Stimulated activated CD4-positive, alpha-beta T cell treated with anti-CD3 and anti-CD28 coated beads, Interleukin-4, amount 100 ng/mL, for 1 hour (primary cell): ENCODE results near the gene INSC.
A peak's percentile ranks its signal among the peaks of the same experiment; 100 is the strongest.
"Not testable (repeated sequence)": the region's sequence is repeated elsewhere in the genome, so short reads cannot be mapped to it uniquely, and the experiment has no call there.

ENCODE experiments used
- DNase-seq: peaks from one replicate; pipeline ENCODE4 v3.0.0-alpha.2; 2020

Gene INSC, protein sequence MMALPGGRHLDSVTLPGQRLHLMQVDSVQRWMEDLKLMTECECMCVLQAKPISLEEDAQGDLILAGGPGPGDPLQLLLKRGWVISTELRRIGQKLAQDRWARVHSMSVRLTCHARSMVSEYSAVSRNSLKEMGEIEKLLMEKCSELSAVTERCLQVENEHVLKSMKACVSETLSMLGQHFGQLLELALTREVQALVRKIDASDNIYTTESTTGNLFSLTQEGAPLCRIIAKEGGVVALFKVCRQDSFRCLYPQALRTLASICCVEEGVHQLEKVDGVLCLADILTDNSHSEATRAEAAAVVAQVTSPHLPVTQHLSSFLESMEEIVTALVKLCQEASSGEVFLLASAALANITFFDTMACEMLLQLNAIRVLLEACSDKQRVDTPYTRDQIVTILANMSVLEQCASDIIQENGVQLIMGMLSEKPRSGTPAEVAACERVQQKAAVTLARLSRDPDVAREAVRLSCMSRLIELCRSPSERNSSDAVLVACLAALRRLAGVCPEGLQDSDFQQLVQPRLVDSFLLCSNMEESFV

DNA sequence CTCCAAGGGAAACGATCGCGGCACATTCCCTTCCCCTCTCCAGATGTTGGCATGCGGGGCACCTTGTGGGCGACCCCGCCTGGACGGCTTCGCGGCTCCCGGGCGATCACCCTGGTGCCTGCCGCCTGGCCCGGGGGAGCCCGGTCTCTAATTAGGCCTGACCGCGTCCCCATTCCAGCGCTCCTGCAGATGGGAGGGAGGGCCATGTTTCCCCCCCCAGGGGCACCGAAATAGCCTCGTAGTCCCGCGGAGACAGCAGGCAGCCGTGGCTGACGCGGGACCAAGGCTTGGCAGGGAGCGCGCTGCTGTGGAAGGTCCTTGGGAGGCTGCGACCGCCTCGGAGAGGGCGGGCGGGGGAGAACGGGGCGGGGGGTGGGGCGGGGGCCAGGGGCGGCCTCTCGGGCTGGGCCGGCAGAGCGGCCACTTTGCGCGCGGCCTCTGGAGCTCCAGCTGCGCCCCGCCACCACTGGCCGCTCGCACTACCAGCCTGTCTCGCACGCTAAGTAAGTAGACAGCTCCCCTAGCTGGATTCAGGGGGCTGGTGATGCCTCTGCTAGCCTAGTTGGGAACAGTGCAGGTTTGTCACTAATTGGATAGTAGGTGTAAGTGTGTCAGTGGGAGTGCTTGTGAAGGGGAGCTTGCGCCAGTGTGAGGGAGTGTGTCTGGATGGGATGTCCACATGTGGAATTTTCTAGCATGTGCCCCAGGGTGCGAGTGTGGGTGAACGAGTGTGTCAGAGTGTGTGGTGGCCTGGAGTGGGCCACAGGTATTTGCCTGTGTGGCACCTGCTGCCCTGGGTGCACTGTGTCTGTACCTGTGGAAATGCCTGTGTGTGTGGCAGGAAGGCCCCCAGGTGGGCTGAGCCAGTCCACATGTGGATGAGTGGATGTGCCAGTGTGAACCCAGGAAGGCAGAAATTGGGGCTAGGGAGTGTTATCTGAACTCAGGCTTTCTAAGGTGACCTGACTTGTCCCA, at the start of gene INSC:
INSC (plus strand) TSS at position 423 of the 975 bp plus-strand sequence. CDS start 34,252 bp downstream, outside the sequence.
- DNase-seq: no peak

DNA sequence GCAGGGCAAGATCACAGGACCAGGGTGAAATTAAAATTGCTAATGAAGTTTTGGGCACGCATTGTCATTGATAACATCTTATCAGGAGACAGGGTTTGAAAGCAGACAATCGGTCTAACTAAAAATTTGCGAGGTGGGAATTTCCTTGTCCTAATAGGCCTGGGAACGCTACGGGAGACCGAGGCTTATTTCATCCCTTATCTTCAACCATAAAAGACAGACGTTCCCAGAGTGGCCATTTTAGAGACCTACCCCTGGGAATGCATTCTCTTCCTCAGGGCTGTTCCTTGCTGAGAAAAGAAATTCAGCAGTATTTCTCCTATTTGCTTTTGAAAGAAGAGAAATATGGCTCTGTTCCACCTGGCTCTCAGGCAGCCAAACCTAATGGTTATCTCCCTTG, 45.0 kb upstream of the INSC start:
- not testable (repeated sequence) for DNase-seq

DNA sequence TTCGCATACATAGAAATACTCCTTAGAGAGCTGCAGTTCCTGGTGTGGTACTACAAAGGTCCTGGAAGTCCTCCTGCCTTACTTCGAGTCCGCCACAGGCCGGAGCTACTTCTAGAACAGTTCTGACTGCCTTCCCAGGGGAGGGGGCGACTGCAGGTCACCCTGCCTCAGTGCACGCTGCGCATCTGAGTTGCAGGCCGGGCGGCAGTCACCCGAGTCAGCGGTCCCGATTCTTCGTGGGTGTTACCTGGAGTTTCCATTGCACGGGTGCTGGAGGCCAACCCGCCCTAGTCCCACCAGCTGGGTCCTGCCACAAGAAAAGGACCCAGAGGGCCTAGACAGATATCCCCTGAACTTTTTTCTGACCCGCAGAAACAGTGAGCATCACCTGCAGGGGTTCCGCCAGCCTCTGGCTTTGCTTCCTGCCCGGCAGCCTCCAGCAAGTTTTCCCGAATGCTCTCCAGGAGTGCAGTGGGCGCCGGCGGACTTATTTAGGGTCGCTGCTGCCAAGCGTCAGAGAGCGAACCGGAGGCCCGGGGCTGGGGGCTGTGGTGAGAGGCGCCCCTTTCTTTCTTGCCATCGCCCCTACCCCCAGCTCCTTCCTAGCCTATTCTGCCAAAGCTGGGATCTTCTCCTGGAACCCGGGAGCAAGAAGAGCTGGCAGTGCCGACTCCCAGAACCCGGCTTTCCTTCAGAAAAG, 43.0 kb upstream of the INSC start:
- no peak for DNase-seq

DNA sequence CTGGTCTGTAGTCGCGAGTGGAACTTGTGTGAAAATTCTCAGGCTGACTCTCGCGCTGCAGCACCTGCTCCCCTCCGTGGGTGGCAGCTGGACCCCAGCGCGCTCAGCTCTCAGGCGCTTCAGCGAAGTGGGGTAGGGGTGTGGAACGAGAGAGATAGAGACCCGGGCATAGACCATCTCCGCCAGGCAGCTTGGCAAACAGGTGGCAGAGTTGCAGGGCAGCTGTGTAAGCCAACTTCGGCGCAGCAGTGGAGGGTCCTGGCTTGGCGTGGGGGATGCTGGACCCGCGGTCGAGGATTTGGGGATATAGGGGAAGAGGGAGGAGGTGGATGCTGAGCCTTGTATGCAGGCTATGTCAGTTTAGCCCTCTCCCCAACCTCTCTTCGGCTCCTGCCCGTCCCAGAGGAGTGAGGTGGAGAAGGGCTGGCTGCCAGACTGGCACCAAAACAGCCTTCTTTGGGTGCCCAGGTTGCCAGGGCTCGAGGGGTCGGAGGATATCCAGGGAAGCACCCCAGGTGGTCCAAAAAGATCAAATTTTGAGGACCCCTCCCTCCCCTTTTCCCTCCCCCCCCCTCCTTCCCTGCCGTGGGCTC, 42.1 kb upstream of the INSC start:
- no peak for DNase-seq

DNA sequence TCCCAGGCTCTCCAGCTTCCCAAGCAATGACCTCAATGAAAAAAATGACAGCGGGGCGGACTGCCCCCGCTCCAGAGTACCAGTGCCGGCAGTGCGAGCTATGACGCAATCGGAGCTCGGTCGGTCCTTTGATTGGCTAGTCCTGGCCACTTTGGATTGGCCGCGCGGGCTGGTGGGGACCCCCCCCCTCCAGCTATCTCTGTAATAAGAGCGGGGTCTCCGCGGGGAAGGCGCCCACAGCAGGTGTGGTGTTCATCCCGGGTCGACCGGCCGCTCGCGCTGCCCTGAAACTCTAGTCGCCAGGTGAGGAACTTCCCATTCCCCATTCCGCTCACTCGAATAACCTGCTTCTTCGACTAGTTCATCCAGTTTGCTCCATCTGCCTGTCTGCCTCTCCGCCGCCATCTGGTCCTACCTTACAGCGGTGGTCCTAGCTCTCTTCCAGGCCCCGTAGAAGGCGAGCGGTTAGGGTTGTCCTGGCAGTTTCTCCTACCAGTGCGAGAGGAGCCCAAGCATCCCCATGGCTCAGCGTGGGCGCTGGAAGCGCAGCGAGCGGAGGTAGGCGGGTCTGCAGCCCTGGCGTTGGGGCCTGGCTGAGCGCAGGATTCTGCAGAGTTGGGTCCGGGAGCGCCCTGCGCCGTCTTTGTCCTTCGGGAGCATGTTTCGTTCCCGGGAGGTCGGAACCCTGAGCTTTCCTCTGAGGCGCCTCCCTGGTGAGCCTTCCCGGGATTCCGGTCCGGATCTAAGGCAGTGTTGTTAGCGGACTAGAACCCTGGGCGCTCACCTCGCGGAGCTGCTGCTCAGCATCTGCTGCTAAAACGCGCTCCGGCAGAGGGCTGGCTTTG, 41.1 kb upstream of the INSC start, which contains the start of gene CALCB:
CALCB (plus strand) TSS at position 233 of the 845 bp plus-strand sequence. CDS start 1,126 bp downstream, outside the sequence.
- peak; percentile 40 for DNase-seq

DNA sequence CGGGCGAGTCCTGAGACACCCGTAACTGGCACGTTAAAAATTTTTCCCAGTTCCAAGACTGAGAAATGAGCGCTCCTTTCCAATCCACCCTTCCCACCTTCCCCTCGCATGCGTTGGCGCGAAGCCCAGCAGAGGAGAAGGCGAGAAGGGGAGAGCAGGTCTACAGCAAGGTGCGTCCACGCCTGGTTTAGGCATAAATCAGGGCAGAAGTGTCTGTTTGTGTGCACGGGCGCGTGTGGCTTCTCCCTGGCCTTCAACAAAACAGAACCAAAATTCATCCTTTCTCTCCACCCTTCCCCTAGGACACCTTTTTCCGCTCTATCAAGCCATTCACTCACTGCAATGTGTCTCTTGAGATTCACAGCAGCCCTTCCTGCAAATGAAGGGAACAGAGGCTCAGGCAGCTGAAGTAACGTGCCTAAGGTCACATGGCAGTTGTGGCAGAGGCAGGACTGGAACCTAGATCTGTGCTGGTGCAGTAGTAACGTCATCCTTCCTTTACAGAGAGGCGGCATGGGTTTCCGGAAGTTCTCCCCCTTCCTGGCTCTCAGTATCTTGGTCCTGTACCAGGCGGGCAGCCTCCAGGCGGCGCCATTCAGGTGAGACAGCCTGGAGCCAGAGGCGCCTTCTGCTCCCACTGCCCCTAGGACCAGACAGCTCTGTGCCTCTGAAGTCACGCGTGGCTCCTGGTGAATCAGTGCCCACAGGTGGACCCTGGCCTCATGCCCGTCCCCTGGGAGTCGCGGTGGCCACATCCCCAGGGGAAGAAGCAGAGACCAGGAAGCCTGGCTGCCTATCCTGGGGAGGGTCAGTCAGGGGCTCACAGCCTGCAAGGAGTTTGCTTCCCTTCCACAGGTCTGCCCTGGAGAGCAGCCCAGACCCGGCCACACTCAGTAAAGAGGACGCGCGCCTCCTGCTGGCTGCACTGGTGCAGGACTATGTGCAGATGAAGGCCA, 40.2 kb upstream of the INSC start:
- DNase-seq: peak; percentile 91

DNA sequence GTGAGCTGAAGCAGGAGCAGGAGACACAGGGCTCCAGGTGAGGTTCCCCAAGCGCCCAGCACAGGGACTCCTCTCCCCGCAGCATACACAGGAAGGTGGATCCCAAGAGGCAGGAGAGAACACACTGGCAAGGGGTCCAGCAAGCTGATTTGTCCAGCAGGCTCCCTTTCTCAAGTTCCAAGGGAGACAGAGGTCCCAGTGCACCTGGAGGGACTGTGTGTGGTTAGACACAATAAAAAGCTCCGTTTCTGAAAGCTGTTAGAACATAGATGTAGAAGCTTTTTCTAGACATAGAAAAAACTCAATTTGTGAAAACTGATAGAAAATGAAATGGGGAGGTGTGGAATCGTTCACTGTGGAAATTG, 39.6 kb upstream of the INSC start:
- DNase-seq: no peak

DNA sequence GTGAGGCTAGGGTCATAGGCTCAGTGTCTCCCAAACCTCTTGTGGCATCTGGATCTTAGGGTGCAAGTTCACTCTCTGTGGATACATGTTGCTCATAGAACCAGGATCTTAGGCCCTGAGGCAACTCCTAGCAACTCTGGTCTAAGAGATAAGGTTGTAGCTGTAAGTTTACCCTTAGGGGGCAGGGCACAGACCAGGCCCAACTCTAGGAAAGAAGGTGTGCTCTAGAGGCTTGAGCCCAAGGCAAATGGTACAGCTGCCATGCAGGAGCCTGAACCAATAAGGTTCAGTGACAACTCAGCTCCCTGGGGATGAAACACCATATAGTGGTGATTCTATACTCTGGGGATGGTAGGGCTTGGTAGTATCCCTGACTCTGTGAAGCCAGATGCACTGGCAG, 23.5 kb upstream of the INSC start:
- DNase-seq: no peak

DNA sequence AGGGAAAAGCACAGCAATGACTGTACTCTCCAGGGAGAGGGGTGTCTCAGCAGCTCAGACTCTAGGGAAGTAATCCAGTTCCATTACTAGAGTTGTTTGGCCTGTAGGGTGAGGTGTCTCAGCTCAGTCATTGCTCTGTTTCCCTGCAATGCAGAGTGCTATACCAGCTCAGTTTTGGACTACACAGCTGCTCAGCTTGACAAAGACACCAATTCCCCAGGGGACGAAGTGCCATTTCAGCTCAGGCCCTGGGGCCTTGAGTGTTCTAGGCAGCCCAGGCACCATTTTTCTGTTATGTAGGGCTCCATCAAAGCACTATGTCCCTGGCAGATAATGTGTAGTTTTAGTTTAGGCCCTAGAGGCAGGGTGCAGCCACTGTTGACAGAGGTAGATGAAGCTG, 23.1 kb upstream of the INSC start:
- no peak for DNase-seq

DNA sequence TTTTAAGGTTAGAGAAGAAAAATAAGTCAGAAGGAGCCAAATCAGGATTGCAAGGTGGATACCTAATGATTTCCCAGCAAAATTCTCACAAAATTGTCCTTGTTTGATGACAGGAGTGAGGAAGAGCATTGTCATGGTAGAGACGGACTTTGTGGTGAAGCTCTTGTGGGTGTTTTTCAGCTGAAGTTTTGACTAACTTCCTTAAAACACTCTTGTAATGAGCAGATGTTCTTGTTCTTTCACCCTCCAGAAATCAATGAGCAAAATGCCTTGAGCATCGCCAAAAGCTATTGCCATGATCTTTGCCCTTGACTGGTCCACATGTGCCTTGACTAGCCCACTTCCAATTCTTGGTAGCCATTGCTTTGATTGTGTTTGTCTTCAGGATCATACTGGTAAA, 21.3 kb upstream of the INSC start:
- no peak for DNase-seq

DNA sequence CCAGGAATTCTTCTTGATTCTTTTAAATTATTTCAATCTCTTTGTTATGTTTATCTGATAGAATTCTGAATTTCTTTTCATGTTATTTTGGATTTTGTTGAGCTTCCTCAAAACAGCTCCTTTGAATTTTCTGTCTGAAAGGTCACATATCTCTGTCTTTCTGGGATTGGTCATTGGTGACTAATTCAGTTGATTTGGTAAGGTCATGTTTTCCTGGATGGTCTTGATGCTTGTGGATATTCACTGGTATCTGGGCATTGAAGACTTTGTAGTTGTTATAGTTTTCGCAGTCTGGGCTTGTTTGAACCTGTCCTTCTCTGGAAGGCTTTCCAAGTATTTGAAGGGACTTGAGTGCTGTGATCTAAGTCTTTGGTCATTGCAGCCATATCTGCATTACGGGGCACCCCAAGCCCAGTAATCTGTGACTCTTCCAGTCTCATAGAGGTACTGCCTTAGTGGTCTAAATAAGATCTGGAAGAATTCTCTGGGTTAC, 18.9 kb upstream of the INSC start:
- DNase-seq: no peak

DNA sequence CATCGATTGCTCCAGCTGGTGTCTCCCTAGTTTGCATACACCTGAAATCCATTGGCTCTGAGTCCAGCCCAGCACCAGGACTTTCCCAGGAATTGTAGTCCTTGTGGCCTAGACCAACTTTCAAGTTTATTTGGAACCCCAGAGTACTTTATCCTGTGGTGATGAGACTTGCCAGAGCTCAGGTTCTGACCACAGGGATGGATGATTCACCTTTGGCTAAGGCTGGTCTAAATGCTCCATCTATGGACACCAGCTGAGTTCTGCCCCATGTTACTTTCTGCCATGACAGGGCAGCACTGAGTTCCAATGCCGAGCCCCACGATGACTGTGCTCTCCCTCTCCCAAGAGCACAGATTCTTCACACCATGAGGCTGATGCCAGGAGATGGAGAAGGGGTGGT, 17.3 kb upstream of the INSC start:
- DNase-seq: no peak

DNA sequence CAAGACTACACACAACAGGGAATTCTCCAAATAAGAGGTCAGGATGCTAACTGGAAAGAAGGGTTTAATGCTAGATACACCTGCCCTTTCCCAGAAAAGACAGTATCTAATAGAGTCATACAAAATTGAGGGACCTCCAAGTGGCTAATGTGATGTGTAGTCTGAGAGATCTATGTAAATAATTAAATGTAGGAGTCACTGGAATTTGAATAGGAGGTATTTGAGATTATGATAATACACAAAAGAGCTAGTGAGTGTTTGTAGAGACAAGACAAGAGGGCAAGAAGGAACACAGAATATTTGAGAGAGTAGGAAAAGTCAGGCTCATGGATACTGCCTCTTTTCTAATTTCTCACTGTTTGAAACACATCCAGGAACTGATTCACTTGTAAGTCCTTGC, 15.5 kb upstream of the INSC start:
- DNase-seq: no peak

DNA sequence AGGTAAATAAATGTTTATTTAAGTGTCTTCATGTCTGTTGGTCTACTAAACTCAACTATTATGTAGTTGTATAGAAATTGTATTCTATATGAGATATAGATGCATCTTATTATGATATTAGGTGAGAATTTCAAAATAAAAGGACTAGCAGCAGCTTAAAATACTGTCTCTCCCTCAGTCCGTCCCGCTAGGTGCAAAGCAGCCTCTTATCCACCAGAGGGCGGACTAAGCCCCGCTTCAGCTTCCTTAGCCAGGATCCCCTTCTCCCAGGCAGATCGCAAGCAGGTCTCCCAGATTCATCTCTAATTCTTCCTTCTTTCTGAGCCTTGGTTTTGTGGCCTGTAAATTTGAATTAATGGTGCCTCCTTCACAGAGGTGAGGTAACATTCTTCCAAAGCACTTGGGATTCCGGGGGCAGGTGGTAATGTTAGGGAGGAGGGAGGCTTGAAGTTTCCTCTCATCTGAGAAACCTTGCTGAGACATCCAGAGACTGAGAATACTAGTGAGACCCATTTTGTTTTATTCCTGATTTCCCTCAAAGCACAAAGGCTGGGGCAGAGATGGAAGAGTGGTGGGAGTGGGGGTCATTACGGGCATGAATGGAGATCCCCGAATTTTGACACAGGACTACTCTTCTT, 13.5 kb upstream of the INSC start:
- peak; percentile 40 for DNase-seq

DNA sequence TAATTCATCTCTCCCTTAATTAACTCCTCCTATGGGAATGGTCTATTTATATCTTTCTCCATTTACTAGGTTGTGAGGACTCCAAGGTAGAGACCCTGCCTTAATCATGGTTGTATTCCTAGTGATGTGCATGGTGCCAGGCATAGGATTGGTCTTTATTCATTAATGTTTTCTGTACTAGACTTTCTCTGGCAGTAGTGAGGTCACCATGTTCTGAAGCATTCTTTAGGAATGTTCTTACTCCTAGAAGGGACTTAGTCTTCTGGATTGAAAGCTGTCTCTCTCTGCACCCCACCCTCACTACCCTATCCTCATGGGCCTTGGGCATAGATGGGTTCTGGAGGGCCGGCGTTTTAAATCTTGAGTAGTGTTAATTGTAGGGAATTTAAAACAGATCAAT, 10.6 kb upstream of the INSC start:
- DNase-seq: no peak

DNA sequence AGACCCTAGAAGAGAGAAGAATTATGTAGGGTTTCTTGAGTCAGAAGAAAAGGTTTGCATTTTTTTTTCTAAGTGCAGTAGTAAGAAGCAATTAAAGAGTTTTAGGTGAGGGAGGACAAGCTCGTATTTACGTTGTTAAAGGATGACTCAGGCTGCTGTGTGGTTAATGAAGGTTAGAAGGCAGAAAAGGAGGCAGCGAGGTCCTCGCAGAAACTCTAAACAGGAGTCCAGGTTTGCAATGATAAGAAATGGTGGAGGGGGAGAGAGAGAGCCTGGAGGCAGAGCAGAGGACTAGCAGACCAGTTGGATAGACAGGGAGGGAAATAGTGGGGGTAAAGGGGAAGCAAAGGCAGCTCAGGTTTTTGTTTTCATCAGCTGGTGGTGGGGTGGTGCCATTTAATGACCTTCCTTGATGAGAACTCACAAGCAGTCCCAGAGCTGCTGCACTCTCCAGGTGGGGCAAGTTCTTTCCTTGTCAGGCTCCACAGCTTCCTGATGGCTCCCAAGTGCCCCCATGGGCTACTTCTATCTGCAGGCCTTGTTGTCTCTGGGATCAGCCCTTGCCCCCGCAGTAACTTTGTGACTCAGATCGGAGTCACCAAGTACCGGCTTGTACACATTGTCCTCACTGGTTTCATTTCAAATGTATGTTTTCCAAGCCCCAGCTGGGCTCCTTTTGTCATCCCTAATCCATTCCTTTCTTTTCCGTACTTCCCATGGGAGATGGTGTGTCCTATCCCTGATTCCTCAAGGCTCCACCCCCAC, 8.3 kb upstream of the INSC start:
- no peak for DNase-seq

DNA sequence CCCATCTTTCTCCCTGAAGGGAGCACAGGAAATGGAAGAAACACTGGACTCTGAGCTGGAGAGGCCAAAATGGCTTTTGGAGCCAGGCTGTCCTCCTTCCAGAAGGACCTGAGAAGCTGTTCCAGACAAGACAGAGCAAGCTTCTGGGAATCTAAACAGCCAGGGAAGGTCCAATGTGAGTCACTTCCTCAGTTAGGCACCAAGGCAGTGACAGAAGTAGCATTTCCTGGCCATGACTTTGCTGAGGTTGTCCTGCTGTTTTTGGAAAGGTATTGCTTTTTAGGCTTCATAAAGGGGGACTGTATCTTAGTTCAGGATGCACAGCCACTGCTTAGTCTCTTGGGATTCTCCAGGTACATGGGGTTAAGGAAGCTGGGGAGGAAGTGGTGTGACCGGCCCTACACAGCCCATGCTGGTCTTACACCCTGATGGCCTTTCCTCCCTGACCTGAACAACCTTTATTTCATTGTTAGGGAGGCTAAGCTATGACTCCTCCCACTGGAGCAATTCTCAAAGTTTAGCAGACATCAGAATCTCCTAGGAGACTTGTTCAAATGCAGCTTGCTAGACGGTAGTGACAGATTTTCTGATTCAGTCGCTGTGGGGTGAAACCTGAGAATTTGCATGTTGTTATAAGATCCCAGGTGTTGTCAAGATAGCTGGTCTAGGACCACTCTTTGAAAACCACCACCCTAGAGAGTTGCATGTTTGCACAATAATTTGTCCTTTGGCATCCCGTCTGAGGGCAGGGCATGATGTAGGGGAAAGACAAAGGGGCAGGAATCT, 6.8 kb upstream of the INSC start:
- no peak for DNase-seq

DNA sequence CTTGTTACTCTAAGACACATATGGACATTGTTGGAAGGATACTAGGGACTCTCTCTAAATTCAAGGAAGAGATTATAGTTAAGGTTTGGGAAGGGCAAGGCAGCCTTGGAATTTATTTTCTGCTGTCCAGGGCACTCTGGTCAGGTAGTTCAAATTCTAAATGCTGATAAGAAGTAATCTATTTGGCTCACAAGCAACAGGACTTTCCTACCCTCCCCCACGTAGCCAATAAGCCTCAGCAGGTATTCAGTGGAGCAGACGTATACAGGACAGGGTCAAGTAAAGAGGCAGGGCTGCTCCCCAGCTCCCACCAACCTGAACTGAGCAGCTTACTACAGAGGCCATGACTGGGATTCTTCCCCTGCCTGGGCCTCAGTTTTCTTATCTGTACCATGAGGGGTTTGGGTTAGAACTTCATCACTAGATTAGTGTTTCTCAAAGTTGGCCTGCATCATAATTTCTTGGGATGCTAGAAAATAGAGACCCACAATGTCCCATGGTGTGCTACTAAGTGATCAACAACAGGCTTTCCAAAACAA, 6.1 kb upstream of the INSC start:
- DNase-seq: no peak
